ENCODE measurements around the gene LEUTX.
A peak's percentile ranks its signal among the peaks of the same experiment; 100 is the strongest.

LEUTX gene

DNA sequence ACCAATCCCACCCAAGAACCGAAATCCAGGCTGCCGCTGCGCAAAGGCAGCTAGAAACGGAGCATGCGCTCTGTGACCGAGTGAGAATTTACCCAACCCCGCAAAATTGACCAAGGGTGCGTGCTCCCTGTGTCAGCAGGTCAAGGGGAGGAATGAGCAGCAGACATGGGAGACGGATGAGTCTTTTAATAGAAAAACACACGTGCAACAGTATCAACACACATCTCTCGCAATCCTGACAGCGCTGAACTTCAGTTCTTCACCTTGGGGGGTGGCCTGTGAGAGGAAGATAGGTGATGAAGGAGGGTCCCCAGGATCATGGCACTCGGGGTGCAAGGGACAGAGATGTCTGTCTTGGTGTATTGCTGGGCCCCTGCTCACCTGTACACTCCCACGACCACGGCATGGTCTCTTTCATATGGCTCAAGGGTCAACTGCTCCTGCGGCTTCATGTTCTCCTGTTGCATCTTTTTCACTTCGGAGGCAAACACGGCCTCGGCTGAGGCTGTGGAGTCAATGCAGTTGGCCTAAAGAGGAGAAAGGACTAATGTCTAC is 55.7 kb downstream of the LEUTX start:
- H3K4me2 ChIP-seq: peak overlapping the region; percentile 83 to 96 (median 91)
- H3K4me1 ChIP-seq: peaks cover 14 to 40% (median 36%) of the 10 kb centered on the region in 10 experiments
- H3K9ac ChIP-seq: peak overlapping the region in 7 of 11 experiments; percentile 73 to 84 (median 77); a peak in 7 of 22 replicates
- peaks cover 0 to 7% (median 0%) of the 10 kb centered on the region in 11 experiments; a peak in 3 of 22 replicates for H3K27me3 ChIP-seq
- peaks cover 77 to 82% (median 80%) of the 10 kb centered on the region in 11 experiments for H3K36me3 ChIP-seq
- H4K20me1 ChIP-seq: peaks cover 0 to 99% (median 88%) of the 10 kb centered on the region in 11 experiments; a peak in 18 of 22 replicates
- TF ChIP-seq Cebpa-rat (IDR thresholded peaks at IDR 0.05): no peak
- no peaks in the 10 kb centered on the region for H3K9me3 ChIP-seq (replicated peaks in 1 of 11)
- H3K27ac ChIP-seq: peak overlapping the region in 2 of 11 experiments; percentile 85 to 91; a peak in 4 of 22 replicates
- H3K4me3 ChIP-seq: peak overlapping the region in 9 of 10 experiments; percentile 61 to 78 (median 66); a peak in 11 of 20 replicates
